Activated B cell treated with CpG ODN at 0.5 μM for 24 hours (primary cell): ENCODE results near the gene PLEKHG3. TPM values are rescaled to one million over a fixed set of nuclear protein-coding genes. Genes with fewer than 3 reads are reported as not detected.

Experiments
- ATAC-seq: fragments of 200-7000 bp; cut with Tn5 transposase; one replicate; pipeline ENCODE4 v1.10.0; 2021; ENCODE audit warnings: low read depth, mild to moderate bottlenecking, moderate library complexity
- CTCF ChIA-PET: fragments of 350-600 bp; sonication (Branson Sonifier 250); formaldehyde crosslinking; loops from one replicate; lab custom pipeline; 2021; ENCODE audit warnings: antibody characterized with exemption; lab: Charles Lee
- POLR2A ChIA-PET: fragments of 350-600 bp; sonication (Branson Sonifier 250); formaldehyde crosslinking; loops from one replicate; lab custom pipeline; 2021; ENCODE audit warnings: antibody characterized with exemption; lab: Charles Lee
- DNase-seq: peaks from one replicate; pipeline ENCODE4 v3.0.0; 2022
- H3K27ac Mint-ChIP-seq: one replicate; pipeline ENCODE4 v1.8.0; 2020; ENCODE audit warnings: mixed read lengths
- H3K27me3 Mint-ChIP-seq: one replicate; pipeline ENCODE4 v1.8.0; 2021; ENCODE audit warnings: mixed read lengths
- H3K36me3 Mint-ChIP-seq: one replicate; pipeline ENCODE4 v1.8.0; 2021; ENCODE audit warnings: low read depth, mixed read lengths
- H3K4me1 Mint-ChIP-seq: one replicate; pipeline ENCODE4 v1.8.0; 2021; ENCODE audit warnings: mixed read lengths
- H3K4me3 Mint-ChIP-seq: one replicate; pipeline ENCODE4 v1.8.0; 2020; ENCODE audit warnings: mild to moderate bottlenecking, mixed read lengths
- H3K9me3 Mint-ChIP-seq: one replicate; pipeline ENCODE4 v1.8.0; 2020; ENCODE audit warnings: mixed read lengths
- intact Hi-C: fragments of 100-400 bp; cut with micrococcal nuclease; formaldehyde crosslinking; loops from one replicate; pipeline ENCODE4 v1.15.1; 2024
- total RNA-seq: library from RNA; stranded (reverse); gene quantifications from 2 replicates; pipeline ENCODE4 v1.2.3, GENCODE V29; 2022
- TF ChIP-seq, protein P1 (sequence below): fragments of 200-600 bp; IDR thresholded peaks from one replicate; pipeline ENCODE4 v1.8.0; 2022; ENCODE audit warnings: antibody characterized with exemption, mild to moderate bottlenecking

PLEKHG3 gene
- total RNA-seq, 1 donor from 2014 or later: 0.07 TPM

DNA sequence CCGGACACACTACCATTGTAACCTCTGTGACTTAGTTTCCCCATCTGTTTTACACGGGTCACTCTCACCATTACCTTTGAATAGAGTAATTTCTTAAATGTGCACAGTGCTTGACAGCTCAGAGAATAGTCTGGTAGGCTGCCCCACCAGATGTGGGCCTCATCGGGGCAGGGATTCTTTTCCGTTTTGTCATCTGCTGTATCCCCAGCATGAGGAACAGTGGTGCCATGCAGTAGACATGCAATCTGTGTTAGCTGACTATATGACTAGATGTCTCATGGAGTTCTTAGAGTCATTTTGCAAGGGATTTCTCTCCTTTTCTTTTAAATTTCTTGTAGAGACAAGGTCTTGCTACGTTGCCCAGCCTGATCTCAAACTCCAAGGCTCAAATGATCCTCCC lies 44.9 kb upstream of the PLEKHG3 start:
- DNase-seq: no peak
- no peak for ATAC-seq
- no peaks in the 10 kb centered on the region for H3K36me3 Mint-ChIP-seq
- H3K4me3 Mint-ChIP-seq: peak overlapping the region; percentile 44
- H3K27me3 Mint-ChIP-seq: peaks cover 26% of the 10 kb centered on the region
- ChIA-PET CTCF (no interaction called here), POLR2A (no interaction called here)
- H3K9me3 Mint-ChIP-seq: no peaks in the 10 kb centered on the region
- peaks cover 9% of the 10 kb centered on the region for H3K4me1 Mint-ChIP-seq
- no peak overlapping the region for H3K27ac Mint-ChIP-seq
- TF ChIP-seq, protein P1, sequence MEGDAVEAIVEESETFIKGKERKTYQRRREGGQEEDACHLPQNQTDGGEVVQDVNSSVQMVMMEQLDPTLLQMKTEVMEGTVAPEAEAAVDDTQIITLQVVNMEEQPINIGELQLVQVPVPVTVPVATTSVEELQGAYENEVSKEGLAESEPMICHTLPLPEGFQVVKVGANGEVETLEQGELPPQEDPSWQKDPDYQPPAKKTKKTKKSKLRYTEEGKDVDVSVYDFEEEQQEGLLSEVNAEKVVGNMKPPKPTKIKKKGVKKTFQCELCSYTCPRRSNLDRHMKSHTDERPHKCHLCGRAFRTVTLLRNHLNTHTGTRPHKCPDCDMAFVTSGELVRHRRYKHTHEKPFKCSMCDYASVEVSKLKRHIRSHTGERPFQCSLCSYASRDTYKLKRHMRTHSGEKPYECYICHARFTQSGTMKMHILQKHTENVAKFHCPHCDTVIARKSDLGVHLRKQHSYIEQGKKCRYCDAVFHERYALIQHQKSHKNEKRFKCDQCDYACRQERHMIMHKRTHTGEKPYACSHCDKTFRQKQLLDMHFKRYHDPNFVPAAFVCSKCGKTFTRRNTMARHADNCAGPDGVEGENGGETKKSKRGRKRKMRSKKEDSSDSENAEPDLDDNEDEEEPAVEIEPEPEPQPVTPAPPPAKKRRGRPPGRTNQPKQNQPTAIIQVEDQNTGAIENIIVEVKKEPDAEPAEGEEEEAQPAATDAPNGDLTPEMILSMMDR: no peak
- intact Hi-C loops: no loop called here

DNA sequence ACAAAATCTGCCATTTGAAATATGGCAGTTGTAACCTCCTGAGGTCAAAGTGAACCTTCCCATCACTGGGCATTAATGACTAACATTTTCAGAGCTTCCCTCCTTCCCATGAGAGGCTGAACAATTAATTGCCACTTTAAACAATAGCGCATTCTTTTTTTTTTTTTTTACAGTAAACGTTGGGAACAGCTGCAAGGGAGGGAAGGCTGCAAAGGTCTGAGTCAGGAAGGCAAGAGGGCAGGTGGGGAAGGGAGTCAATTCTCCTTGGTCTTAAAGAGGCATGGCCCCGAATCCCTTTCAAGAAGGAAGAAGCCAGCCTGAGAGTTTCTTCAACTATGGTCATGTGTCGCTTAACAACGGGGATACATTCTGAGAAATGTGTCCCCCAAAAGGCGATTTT lies 41.0 kb upstream of the PLEKHG3 start:
- intact Hi-C loops: no loop called here
- no peaks in the 10 kb centered on the region for H3K36me3 Mint-ChIP-seq
- H3K9me3 Mint-ChIP-seq: no peaks in the 10 kb centered on the region
- no peak overlapping the region for H3K4me3 Mint-ChIP-seq
- CTCF ChIA-PET: no interaction called here
- no peak overlapping the region for H3K27ac Mint-ChIP-seq
- H3K4me1 Mint-ChIP-seq: peaks cover 9% of the 10 kb centered on the region
- TF ChIP-seq, protein P1: no peak
- POLR2A ChIA-PET: no interaction called here
- ATAC-seq: no peak
- DNase-seq: no peak
- H3K27me3 Mint-ChIP-seq: peaks cover 29% of the 10 kb centered on the region

DNA sequence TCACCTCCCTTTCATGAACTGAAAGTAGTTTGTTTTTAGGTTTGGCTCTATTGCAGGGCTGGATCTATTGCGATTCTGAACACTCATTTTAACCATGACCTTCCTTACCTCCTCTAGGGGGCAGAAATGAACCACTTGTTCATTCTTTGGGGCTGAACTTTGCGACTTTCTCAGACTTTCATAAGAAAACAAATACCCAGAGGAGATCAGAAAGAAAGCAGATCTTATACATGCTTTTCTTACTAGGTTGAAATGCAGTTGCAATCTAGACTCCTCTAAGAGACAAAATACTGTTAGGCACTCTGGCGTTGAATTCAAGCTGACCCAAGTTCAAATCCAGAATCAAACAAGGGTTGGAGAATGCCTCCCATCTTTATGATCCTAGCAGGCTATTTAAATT lies 32.6 kb upstream of the PLEKHG3 start:
- H3K9me3 Mint-ChIP-seq: no peaks in the 10 kb centered on the region
- no peak overlapping the region for H3K27ac Mint-ChIP-seq
- ChIA-PET CTCF (interaction anchor here (1.4 to 3.2 kb wide), 3 partner anchors 28 to 220 kb away, joined by 4 to 18 read pairs (median 6); no protein-coding TSS in a partner anchor), POLR2A (no interaction called here)
- TF ChIP-seq, protein P1: no peak
- H3K4me1 Mint-ChIP-seq: peaks cover 4% of the 10 kb centered on the region
- H3K4me3 Mint-ChIP-seq: no peak overlapping the region
- no peak for DNase-seq
- ATAC-seq: no peak
- no peaks in the 10 kb centered on the region for H3K36me3 Mint-ChIP-seq
- peaks cover 18% of the 10 kb centered on the region for H3K27me3 Mint-ChIP-seq
- intact Hi-C loops: loop anchor here (1.0 to 2.0 kb wide), 2 partner anchors 93 to 219 kb away; no protein-coding TSS in a partner anchor

DNA sequence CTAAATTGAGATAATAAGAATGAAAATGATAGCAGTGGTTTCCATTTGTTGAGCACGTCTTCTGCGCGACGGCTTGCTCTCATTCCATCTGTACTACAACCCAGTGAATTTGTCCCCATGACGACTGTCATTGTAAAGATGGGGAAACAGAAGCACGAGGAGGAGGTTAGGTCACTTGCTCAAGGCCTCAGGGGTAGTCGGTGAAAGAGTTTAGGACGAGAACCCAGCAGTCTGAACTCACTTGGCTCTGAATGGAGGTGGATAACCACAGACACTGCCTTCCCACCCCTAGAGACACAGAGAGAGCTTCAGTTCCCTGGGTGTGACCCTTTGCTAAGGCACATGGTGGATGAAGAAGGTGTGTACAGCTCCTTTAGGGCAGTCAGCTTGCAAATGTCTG lies 30.9 kb upstream of the PLEKHG3 start:
- intact Hi-C loops: loop anchor here (2.0 kb wide), 1 partner anchor 309 kb away; no protein-coding TSS in a partner anchor
- Mint-ChIP-seq H3K9me3 (no peaks in the 10 kb centered on the region), H3K36me3 (no peaks in the 10 kb centered on the region), H3K4me1 (peaks cover 4% of the 10 kb centered on the region), H3K27me3 (peaks cover 18% of the 10 kb centered on the region), H3K27ac (no peak overlapping the region), H3K4me3 (no peak overlapping the region)
- ChIA-PET POLR2A (no interaction called here), CTCF (interaction anchor here (3.2 kb wide), 1 partner anchor 218 kb away, joined by 18 read pairs; no protein-coding TSS in a partner anchor)
- DNase-seq (no peak), ATAC-seq (no peak)
- TF ChIP-seq, protein P1: no peak

DNA sequence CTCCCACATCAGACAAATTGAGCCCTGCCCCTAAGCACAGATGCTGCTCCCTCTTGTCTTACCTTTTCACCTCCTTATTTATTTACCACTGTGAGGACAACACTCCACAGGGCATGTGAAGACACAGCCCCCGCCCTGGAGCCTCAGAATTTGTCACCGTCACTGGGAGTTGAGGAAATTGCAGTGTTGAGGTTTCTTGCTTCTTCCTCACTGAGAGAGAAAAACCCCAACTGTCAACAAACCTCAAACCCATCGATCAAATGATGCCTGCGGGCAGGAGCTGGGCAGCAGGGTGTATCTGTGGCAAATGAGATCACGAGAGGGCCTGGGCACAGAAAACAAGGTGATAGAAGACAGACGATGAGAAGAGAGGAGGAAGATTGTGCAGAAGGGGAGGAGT lies 30.5 kb upstream of the PLEKHG3 start:
- H3K4me3 Mint-ChIP-seq: no peak overlapping the region
- H3K27me3 Mint-ChIP-seq: peaks cover 15% of the 10 kb centered on the region
- DNase-seq (no peak), ATAC-seq (no peak)
- ChIA-PET POLR2A (no interaction called here), CTCF (interaction anchor here (1.2 kb wide), 1 partner anchor 218 kb away, joined by 4 read pairs; no protein-coding TSS in a partner anchor)
- TF ChIP-seq, protein P1: no peak
- H3K4me1 Mint-ChIP-seq: peaks cover 4% of the 10 kb centered on the region
- no peaks in the 10 kb centered on the region for H3K9me3 Mint-ChIP-seq
- intact Hi-C loops: loop anchor here (2.0 kb wide), 1 partner anchor 309 kb away; no protein-coding TSS in a partner anchor
- H3K27ac Mint-ChIP-seq: no peak overlapping the region
- no peaks in the 10 kb centered on the region for H3K36me3 Mint-ChIP-seq
